K562 (cell line): ENCODE data around the gene MCFD2. TPM values are rescaled to one million over a fixed set of nuclear protein-coding genes. Genes with fewer than 3 reads are reported as not detected.

Experiments used
- ADNP ChIP-seq: fragments of 200-800 bp; sonication (Bioruptor generic); IDR thresholded peaks from 2 replicates; pipeline ENCODE4 v1.6.1; 2016; ENCODE audit warnings: missing genetic modification characterization, missing compliant biosample characterization
- ATF3 ChIP-seq, 2 experiments: fragments of 450-650 bp in 1 of 2; sonication (generic) in 1 of 2; formaldehyde crosslinking in 1 of 2; IDR thresholded peaks in 1 of 2; conservative IDR thresholded peaks in 1 of 2; 2 replicates each; pipeline versions ENCODE4 v1.6.1 to v1.8.1; 2016 to 2023; ENCODE audit warnings: mild to moderate bottlenecking in 2 of 2, moderate library complexity in 2 of 2, inconsistent platforms in 1 of 2, missing genetic modification reagents in 1 of 2
- ATF7 ChIP-seq: fragments of 450-650 bp; IDR thresholded peaks from 2 replicates; pipeline ENCODE4 v1.7.1; 2014; ENCODE audit warnings: mild to moderate bottlenecking, moderate library complexity
- CBX8 ChIP-seq: fragments of 200-600 bp; sonication (generic); IDR thresholded peaks from 2 replicates; pipeline ENCODE4 v1.6.1; 2012; ENCODE audit warnings: borderline replicate concordance, mixed run types, low read depth, mild to moderate bottlenecking, moderate library complexity, mixed read lengths, low read length, control low read depth, inconsistent platforms; ENCODE audit not compliant: poor library complexity, severe bottlenecking; ENCODE audit errors: extremely low read depth
- EHMT2 ChIP-seq: fragments of 450-650 bp; IDR thresholded peaks from 2 replicates; pipeline ENCODE4 v1.6.1; 2018; ENCODE audit warnings: antibody characterized with exemption
- ELF4 ChIP-seq: fragments of 450-650 bp; formaldehyde crosslinking; IDR thresholded peaks from 2 replicates; pipeline ENCODE4 v1.4.0; 2022; ENCODE audit warnings: missing genetic modification characterization
- EP400 ChIP-seq: fragments of 450-650 bp; IDR thresholded peaks from 2 replicates; pipeline ENCODE4 v1.6.1; 2017; ENCODE audit warnings: antibody characterized with exemption, mild to moderate bottlenecking, moderate library complexity
- HDAC8 ChIP-seq: fragments of 450-650 bp; IDR thresholded peaks from 2 replicates; pipeline ENCODE4 v1.6.1; 2016; ENCODE audit warnings: mild to moderate bottlenecking, missing genetic modification characterization, moderate library complexity, missing compliant biosample characterization
- HMBOX1 ChIP-seq: sonication (generic); IDR thresholded peaks from 2 replicates; pipeline ENCODE4 v1.6.1; 2016
- MYNN ChIP-seq, 2 experiments: sonication (generic); formaldehyde crosslinking in 1 of 2; IDR thresholded peaks; 2 replicates each; pipeline versions ENCODE4 v1.5.0 to v1.6.1; 2016 to 2020; ENCODE audit warnings: antibody characterized with exemption in 1 of 2, missing genetic modification reagents in 1 of 2
- NR2F6 ChIP-seq: fragments of 450-650 bp; formaldehyde crosslinking; IDR thresholded peaks from 2 replicates; pipeline ENCODE4 v1.4.0; 2020; ENCODE audit warnings: mild to moderate bottlenecking
- POLR2G ChIP-seq: fragments of 200-400 bp; formaldehyde crosslinking; IDR thresholded peaks from 2 replicates; pipeline ENCODE4 v1.6.1; 2017; ENCODE audit warnings: low read depth, mild to moderate bottlenecking, antibody characterized with exemption, low read length, moderate library complexity
- SIN3B ChIP-seq: fragments of 450-650 bp; IDR thresholded peaks from 2 replicates; pipeline ENCODE4 v1.6.1; 2017; ENCODE audit warnings: low read depth, mild to moderate bottlenecking, moderate library complexity
- SIX5 ChIP-seq, 2 experiments: IDR thresholded peaks; 2 replicates each; pipeline ENCODE4 v1.6.1; 2011; ENCODE audit warnings: low read length in 2 of 2, borderline replicate concordance in 1 of 2, low read depth in 1 of 2, mild to moderate bottlenecking in 1 of 2, moderate library complexity in 1 of 2; ENCODE audit not compliant: insufficient read depth in 1 of 2
- SMARCA4 ChIP-seq: fragments of 450-650 bp; IDR thresholded peaks from 2 replicates; pipeline ENCODE4 v1.6.1; 2016
- XRCC3 ChIP-seq: fragments of 450-650 bp; IDR thresholded peaks from 2 replicates; pipeline ENCODE4 v1.6.1; 2017; ENCODE audit warnings: mild to moderate bottlenecking, moderate library complexity
- XRCC4 ChIP-seq: IDR thresholded peaks from one replicate; pipeline ENCODE4 v1.6.1; 2011; ENCODE audit not compliant: insufficient read depth, insufficient read length; ENCODE audit errors: extremely low read depth
- ZFP1 ChIP-seq: fragments of 450-650 bp; formaldehyde crosslinking; IDR thresholded peaks from 2 replicates; pipeline ENCODE4 v1.4.0; 2020; ENCODE audit warnings: mild to moderate bottlenecking, mixed read lengths
- ZNF217 ChIP-seq: sonication (generic); formaldehyde crosslinking; IDR thresholded peaks from 2 replicates; pipeline ENCODE4 v1.8.0; 2022; ENCODE audit warnings: mild to moderate bottlenecking, missing genetic modification reagents
- ZNF695 ChIP-seq: fragments of 450-650 bp; formaldehyde crosslinking; IDR thresholded peaks from 2 replicates; pipeline ENCODE4 v1.4.0; 2020; ENCODE audit warnings: mild to moderate bottlenecking, moderate library complexity
- polyA plus RNA-seq, 8 experiments: library from polyadenylated mRNA; depleted of rRNA in 4 of 8; stranded (reverse) in 5 of 8; unstranded in 3 of 8; fragments of >200 nt; fragmentation: Nextera tagmentation in 2 of 8; fragmentation: Illumina TruSeq in 1 of 8; extraction: Ambion mirVana in 2 of 8; extraction: Trizol in 1 of 8; gene quantifications; 2 replicates each; pipeline versions ENCODE4 v1.2.1 to v1.2.3, GENCODE V29; 2011 to 2014; ENCODE audit warnings: inconsistent platforms in 1 of 8, missing spikeins in 1 of 8
- total RNA-seq, 7 experiments: library from RNA; depleted of rRNA in 6 of 7; stranded (reverse); fragments of >200 nt in 6 of 7; fragmentation: Illumina TruSeq in 2 of 7; extraction: Trizol in 2 of 7; gene quantifications; 2 replicates each; pipeline versions ENCODE4 v1.2.1 to v1.2.3, GENCODE V29; 2011 to 2021; ENCODE audit warnings: low replicate concordance in 1 of 7
- TF ChIP-seq, protein P1 (sequence below): fragments of 250-450 bp; sonication (Bioruptor Pico); IDR thresholded peaks from 2 replicates; pipeline ENCODE4 v1.5.0; 2021
- TF ChIP-seq, protein P2 (sequence below): IDR thresholded peaks from 2 replicates; pipeline ENCODE4 v1.6.1; 2014; ENCODE audit warnings: antibody characterized with exemption
- TF ChIP-seq, protein P3 (sequence below): IDR thresholded peaks from 2 replicates; pipeline ENCODE4 v1.6.1; 2011; ENCODE audit not compliant: insufficient read length; ENCODE audit errors: extremely low read depth

The MCFD2 gene
- total and polyA plus RNA-seq, 9 of the 15 experiments (the other 6 are each of a cell fraction or from before 2014, with no cell fraction given), result 78.6 to 237 (median 123) TPM

DNA sequence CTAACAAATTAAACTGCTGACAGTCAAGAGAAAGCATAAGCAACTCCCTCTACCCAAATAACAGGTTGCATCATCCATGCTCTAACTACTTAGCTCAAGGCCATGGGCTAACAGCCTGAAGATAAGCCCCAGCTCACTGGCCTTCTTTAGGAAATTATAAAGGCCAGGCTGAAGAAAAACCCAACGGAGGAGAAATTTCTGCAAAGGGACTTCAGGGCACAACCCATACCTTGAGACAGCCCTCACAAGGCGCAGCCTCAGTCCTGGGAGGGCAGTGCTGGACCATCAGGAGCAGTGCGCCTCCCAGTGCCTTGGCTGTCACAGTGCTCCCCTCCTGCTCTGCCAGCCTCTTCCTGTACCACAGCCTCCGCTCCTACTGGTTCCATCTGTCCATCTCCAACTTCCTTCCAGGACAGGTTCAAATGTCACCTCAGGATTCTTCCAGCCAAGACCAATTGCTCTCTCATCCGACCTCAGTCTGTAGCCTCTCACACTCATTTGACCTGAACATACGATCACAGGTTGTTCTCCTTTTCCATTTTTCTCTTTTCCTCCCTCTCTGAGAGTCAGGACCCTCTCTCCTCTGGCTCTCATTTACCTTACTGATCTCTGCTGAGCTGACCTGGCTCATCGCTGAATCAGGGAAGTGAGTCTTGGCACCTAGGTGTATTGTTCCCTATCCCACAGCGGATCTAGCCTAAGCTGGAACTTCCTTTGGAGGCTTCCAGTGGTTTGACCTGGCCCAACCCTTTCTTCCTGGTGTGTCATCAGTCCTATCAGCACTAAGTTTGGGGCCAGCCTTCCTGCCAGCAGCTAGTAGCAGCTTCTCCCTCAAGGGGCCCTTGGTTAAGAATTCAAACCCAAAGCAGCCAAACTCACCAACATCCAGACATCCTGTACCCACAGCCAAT is 1.9 kb downstream of the MCFD2 start (continued):
- TF ChIP-seq ATF3 (IDR thresholded peaks at IDR 0.05) (peak; percentile 94), ATF3 (CRISPR knock-in tag; conservative IDR thresholded peaks at IDR 0.05) (no peak), ZFP1 (CRISPR knock-in tag) (0 out of 2 replicates have a peak, but pooled peaks have one; percentile 26), ADNP (tag) (no peak), MYNN (IDR thresholded peaks at IDR 0.05) (no peak), MYNN (CRISPR knock-in tag; IDR thresholded peaks at IDR 0.05) (no peak), CBX8 (no peak), EP400 (peak; percentile 83), HMBOX1 (peak; percentile 71; the same call in 1 of the 2 replicates), SIN3B (no peak), XRCC4 (no peak), SIX5 (IDR thresholded peaks at IDR 0.05; ENCODE audit: borderline replicate concordance in 1 of 2, insufficient read depth in 1 of 2, low read depth in 1 of 2, low read length in 2 of 2) (no peak), POLR2G (0 out of 2 replicates have a peak, but pooled peaks have one; percentile 36), NR2F6 (no peak), ATF7 (peak; percentile 42), ZNF695 (CRISPR knock-in tag) (no peak), SMARCA4 (peak; percentile 74), ZNF217 (no peak), HDAC8 (tag) (no peak), EHMT2 (0 out of 2 replicates have a peak, but pooled peaks have one; percentile 20), XRCC3 (no peak), ELF4 (CRISPR knock-in tag) (peak; percentile 75; the same call in 1 of the 2 replicates)
- TF ChIP-seq, protein P1, sequence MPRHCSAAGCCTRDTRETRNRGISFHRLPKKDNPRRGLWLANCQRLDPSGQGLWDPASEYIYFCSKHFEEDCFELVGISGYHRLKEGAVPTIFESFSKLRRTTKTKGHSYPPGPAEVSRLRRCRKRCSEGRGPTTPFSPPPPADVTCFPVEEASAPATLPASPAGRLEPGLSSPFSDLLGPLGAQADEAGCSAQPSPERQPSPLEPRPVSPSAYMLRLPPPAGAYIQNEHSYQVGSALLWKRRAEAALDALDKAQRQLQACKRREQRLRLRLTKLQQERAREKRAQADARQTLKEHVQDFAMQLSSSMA (CRISPR knock-in tag), result no peak
- TF ChIP-seq, protein P2, sequence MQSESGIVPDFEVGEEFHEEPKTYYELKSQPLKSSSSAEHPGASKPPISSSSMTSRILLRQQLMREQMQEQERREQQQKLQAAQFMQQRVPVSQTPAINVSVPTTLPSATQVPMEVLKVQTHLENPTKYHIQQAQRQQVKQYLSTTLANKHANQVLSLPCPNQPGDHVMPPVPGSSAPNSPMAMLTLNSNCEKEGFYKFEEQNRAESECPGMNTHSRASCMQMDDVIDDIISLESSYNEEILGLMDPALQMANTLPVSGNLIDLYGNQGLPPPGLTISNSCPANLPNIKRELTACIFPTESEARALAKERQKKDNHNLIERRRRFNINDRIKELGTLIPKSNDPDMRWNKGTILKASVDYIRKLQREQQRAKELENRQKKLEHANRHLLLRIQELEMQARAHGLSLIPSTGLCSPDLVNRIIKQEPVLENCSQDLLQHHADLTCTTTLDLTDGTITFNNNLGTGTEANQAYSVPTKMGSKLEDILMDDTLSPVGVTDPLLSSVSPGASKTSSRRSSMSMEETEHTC, result no peak
- TF ChIP-seq, protein P3, sequence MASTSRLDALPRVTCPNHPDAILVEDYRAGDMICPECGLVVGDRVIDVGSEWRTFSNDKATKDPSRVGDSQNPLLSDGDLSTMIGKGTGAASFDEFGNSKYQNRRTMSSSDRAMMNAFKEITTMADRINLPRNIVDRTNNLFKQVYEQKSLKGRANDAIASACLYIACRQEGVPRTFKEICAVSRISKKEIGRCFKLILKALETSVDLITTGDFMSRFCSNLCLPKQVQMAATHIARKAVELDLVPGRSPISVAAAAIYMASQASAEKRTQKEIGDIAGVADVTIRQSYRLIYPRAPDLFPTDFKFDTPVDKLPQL, result no peak
